Body of pancreas (tissue), 4 donors: Measurements from ENCODE around the gene SSR4. TPM values are rescaled to one million over a fixed set of nuclear protein-coding genes. Genes with fewer than 3 reads are reported as not detected.

Source experiments
- ATAC-seq: fragments of 150-250 bp; one replicate; pipeline ENCODE4 v1.9.1; 2016
- DNase-seq, 4 donors: peaks; one replicate each; pipeline ENCODE4 v3.0.0-alpha.2; 2019
- H3K27ac ChIP-seq, 4 donors: fragments of 200-600 bp; sonication (generic); 1 replicate in 3 of 4; 2 replicates in 1 of 4; pipeline versions ENCODE4 v1.5.1 to v1.6.1; 2016 to 2019; ENCODE audit warnings: mild to moderate bottlenecking in 1 of 4, mixed read lengths in 1 of 4, moderate library complexity in 1 of 4
- H3K27me3 ChIP-seq, 2 donors: fragments of 200-600 bp; sonication (generic); one replicate each; pipeline ENCODE4 v1.6.0; 2016; ENCODE audit warnings: mild to moderate bottlenecking in 1 of 2
- H3K36me3 ChIP-seq, 2 donors: fragments of 200-600 bp; sonication (generic); replicated peaks in 1 of 2; 2 replicates each; pipeline ENCODE4 v1.5.1; 2016; ENCODE audit warnings: low read depth in 2 of 2; ENCODE audit not compliant: insufficient read depth in 1 of 2
- H3K4me1 ChIP-seq: fragments of 200-600 bp; sonication (generic); one replicate; pipeline ENCODE4 v1.6.0; 2016
- H3K4me3 ChIP-seq, 2 donors: fragments of 200-600 bp; sonication (generic); 1 replicate in 1 of 2; 2 replicates in 1 of 2; pipeline ENCODE4 v1.5.1; 2016 to 2019
- H3K9me3 ChIP-seq, 3 donors: fragments of 200-600 bp; sonication (generic); 1 replicate in 2 of 3; 2 replicates in 1 of 3; pipeline ENCODE4 v1.5.1; 2016
- POLR2A ChIP-seq, 3 donors: fragments of 450-650 bp; IDR thresholded peaks; one replicate each; pipeline ENCODE4 v1.6.1; 2016; ENCODE audit warnings: antibody characterized with exemption in 3 of 3, mild to moderate bottlenecking in 2 of 3
- WGBS, 2 donors: methylation state at CpG; one replicate each; pipeline ENCODE4 v1.1.5; 2017; 5-methylcytosine and 5-hydroxymethylcytosine counted together
- intact Hi-C: fragments of 100-400 bp; cut with DNase I; formaldehyde crosslinking; loops from one replicate; pipeline ENCODE4 v1.15.1; 2023
- total RNA-seq, 2 donors: library from RNA; depleted of rRNA; stranded (reverse); fragments of >200 nt; gene quantifications; one replicate each; pipeline ENCODE4 v1.1.0, GENCODE V29; 2016
- TF ChIP-seq, protein P1 (sequence below), 7 experiments: fragments of 450-650 bp in 4 of 7; fragments of 200-600 bp in 3 of 7; sonication (generic) in 3 of 7; IDR thresholded peaks; one replicate each; pipeline ENCODE4 v1.5.1; 2016 to 2019; ENCODE audit warnings: antibody characterized with exemption in 7 of 7

Gene SSR4
- total RNA-seq, 2 donors from 2014 or later: 115 to 238 TPM

DNA sequence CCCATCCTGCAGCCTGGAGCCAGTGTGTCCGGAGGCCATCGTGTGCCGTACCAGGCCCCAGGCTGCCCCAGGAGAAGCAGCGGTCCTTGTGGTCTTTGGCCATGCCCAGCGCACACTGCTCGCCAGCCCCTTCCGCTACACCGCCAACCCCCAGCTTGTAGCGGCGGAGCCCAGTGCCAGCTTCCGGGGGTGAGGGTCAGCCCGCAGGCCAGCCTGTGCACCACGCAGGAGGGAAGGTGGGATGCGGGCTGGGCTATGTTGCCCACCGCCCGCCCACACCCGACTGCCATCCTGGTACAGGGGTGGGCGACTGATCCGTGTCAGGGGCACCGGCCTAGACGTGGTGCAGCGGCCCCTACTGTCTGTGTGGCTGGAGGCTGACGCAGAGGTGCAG lies 21.3 kb upstream of the SSR4 start:
- no peaks in the 10 kb centered on the region for H3K9me3 ChIP-seq
- no peaks in the 10 kb centered on the region for H3K27me3 ChIP-seq
- DNase-seq (peak in 1 of 4 donors; percentile 6), ATAC-seq (no peak)
- TF ChIP-seq POLR2A (IDR thresholded peaks at IDR 0.05): no peak
- TF ChIP-seq, protein P1, sequence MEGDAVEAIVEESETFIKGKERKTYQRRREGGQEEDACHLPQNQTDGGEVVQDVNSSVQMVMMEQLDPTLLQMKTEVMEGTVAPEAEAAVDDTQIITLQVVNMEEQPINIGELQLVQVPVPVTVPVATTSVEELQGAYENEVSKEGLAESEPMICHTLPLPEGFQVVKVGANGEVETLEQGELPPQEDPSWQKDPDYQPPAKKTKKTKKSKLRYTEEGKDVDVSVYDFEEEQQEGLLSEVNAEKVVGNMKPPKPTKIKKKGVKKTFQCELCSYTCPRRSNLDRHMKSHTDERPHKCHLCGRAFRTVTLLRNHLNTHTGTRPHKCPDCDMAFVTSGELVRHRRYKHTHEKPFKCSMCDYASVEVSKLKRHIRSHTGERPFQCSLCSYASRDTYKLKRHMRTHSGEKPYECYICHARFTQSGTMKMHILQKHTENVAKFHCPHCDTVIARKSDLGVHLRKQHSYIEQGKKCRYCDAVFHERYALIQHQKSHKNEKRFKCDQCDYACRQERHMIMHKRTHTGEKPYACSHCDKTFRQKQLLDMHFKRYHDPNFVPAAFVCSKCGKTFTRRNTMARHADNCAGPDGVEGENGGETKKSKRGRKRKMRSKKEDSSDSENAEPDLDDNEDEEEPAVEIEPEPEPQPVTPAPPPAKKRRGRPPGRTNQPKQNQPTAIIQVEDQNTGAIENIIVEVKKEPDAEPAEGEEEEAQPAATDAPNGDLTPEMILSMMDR (IDR thresholded peaks at IDR 0.05): no peak
- no peaks in the 10 kb centered on the region for H3K4me1 ChIP-seq
- H3K27ac ChIP-seq: no peak overlapping the region
- H3K4me3 ChIP-seq: no peak overlapping the region
- H3K36me3 ChIP-seq: no peaks in the 10 kb centered on the region
- intact Hi-C loops: no loop called here
- no CpG with 5 or more reads among the region's 23 CpGs for WGBS, 2 donors

DNA sequence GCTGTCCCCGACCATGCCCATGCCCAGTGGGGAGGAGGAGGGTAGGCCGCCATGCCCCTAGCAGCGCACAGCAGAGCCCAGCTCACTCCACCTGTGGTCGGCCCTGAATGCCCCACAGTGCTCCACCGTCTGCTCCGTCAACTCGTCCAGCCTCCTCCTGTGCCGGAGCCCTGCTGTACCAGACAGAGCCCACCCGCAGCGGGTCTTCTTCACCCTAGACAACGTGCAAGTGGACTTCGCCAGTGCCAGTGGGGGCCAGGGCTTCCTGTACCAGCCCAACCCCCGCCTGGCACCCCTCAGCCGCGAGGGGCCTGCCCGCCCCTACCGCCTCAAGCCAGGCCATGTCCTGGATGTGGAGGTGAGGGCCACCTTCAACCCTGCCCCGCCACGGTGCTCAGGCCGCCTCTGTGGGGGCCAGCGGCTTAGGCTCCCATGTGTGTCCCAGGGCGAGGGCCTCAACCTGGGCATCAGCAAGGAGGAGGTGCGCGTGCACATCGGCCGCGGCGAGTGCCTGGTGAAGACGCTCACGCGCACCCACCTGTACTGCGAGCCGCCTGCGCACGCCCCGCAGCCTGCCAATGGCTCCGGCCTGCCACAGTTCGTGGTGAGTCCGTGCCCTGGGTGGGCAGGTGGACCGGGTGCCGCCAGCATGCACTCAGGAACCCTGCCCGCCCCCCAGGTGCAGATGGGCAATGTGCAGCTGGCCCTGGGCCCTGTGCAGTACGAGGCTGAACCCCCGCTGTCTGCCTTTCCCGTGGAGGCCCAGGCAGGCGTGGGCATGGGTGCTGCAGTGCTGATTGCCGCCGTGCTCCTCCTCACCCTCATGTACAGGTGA lies 20.5 kb upstream of the SSR4 start:
- no peaks in the 10 kb centered on the region for H3K4me1 ChIP-seq
- no peaks in the 10 kb centered on the region for H3K27me3 ChIP-seq
- H3K27ac ChIP-seq: no peak overlapping the region
- no peaks in the 10 kb centered on the region for H3K36me3 ChIP-seq
- TF ChIP-seq, protein P1 (IDR thresholded peaks at IDR 0.05): no peak
- TF ChIP-seq POLR2A (IDR thresholded peaks at IDR 0.05): no peak
- no peak overlapping the region for H3K4me3 ChIP-seq
- 88 to 90% methylated on average over 15 to 18 of the region's 48 CpGs for WGBS, 2 donors
- H3K9me3 ChIP-seq: no peaks in the 10 kb centered on the region
- intact Hi-C loops: no loop called here
- no peak for ATAC-seq
- peak in 3 of 4 donors; percentile 4 to 11 (median 4) for DNase-seq

DNA sequence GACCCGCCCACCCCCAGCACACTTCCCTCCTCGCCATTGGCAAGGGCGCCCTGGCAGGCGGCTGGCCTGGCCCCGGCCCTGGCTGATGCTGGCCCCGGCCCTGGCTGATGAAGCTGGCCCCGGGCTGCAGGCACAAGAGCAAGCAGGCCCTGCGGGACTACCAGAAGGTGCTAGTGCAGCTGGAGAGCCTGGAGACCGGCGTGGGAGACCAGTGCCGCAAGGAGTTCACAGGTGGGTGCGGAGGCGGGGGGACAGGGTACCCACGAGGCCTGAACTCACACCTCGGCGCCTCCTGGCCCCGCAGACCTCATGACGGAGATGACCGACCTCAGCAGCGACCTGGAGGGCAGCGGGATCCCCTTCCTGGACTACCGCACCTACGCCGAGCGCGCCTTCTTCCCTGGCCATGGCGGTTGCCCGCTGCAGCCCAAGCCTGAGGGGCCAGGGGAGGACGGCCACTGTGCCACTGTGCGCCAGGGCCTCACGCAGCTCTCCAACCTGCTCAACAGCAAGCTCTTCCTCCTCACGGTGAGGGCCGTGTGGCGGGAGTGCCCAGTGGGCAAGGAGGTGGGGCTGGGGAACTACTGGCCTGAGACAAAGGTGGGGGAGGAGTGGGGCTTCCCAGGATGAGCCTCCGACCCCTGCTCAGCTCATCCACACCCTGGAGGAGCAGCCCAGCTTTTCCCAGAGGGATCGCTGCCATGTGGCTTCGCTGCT lies 19.7 kb upstream of the SSR4 start:
- intact Hi-C loops: no loop called here
- no peaks in the 10 kb centered on the region for H3K27me3 ChIP-seq
- H3K36me3 ChIP-seq: no peaks in the 10 kb centered on the region
- no peak overlapping the region for H3K4me3 ChIP-seq
- WGBS, 2 donors: 86% methylated on average over 14 of the region's 37 CpGs; no CpG with 5 or more reads in 1 of the 2 donors
- no peak overlapping the region for H3K27ac ChIP-seq
- no peaks in the 10 kb centered on the region for H3K9me3 ChIP-seq
- no peaks in the 10 kb centered on the region for H3K4me1 ChIP-seq
- ATAC-seq (no peak), DNase-seq (peak in 3 of 4 donors; percentile 5 to 10 (median 6))
- TF ChIP-seq, protein P1 (IDR thresholded peaks at IDR 0.05): no peak
- no peak for TF ChIP-seq POLR2A (IDR thresholded peaks at IDR 0.05)

DNA sequence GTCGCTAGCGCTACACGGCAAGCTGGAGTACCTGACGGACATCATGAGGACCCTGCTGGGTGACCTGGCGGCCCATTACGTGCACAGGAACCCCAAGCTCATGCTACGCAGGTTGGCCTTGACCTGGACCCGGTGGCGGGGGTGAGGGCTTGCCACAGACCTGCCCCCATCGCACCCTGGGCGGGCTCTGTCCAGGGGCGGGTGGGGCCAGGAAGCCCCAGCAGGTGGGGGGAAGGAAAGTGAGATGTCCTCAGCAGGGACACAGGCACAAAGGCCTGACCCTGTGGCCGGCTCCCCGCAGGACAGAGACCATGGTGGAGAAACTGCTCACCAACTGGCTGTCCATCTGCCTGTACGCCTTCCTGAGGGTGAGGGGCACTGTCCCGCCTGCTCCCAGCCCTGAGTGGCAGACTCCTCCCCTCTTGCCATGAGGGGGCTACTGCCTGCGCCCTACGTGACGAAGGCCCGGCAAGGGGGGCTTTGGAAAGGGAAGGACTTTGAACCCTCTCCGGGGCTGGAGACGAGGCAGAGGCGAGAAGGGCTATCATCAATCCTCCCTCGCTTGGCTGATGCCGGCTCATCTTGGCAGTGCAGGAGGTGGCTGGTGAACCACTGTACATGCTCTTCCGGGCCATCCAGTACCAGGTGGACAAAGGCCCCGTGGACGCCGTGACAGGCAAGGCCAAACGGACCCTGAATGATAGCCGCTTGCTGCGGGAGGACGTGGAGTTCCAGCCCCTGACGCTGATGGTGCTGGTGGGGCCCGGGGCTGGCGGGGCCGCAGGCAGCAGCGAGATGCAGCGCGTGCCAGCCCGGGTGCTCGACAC lies 19.0 kb upstream of the SSR4 start:
- no peaks in the 10 kb centered on the region for H3K9me3 ChIP-seq
- H3K27me3 ChIP-seq: no peaks in the 10 kb centered on the region
- DNase-seq: peak in 1 of 4 donors; percentile 3
- intact Hi-C loops: no loop called here
- TF ChIP-seq, protein P1 (IDR thresholded peaks at IDR 0.05): no peak
- TF ChIP-seq POLR2A (IDR thresholded peaks at IDR 0.05): no peak
- no peak overlapping the region for H3K4me3 ChIP-seq
- 80 to 84% methylated on average over 1 to 18 of the region's 42 CpGs for WGBS, 2 donors
- no peak overlapping the region for H3K27ac ChIP-seq
- H3K36me3 ChIP-seq: no peaks in the 10 kb centered on the region
- no peak for ATAC-seq
- H3K4me1 ChIP-seq: no peaks in the 10 kb centered on the region
